Measurements from ENCODE around the gene C8A. TPM values are rescaled to one million over a fixed set of nuclear protein-coding genes. Genes with fewer than 3 reads are reported as not detected.

Gene C8A
- total RNA-seq, 1 experiment from 2014 or later, result not detected

DNA sequence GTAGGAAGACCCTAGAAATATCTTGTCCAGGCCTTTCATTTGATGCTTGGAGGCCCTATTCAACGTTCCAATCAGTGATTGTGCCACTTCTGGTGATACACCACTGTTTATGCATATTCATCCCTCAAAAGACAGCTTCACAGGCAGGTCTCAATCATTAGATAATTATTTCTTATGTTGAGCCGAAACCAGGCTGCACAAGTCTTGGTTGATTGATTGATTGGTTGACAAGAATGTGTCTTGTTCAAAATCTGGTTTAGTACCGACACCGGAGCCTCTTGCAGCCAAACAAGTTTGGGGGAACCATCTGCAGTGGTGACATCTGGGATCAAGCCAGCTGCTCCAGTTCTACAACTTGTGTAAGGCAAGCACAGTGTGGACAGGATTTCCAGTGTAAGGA is 20.1 kb downstream of the C8A start:
- H3K9ac ChIP-seq (ENCODE audit: extremely low read depth, insufficient read length, low read length), result no peak overlapping the region
- H3K9me3 Mint-ChIP-seq, result no peaks in the 10 kb centered on the region
- no peak overlapping the region for H3K14ac ChIP-seq (ENCODE audit: insufficient read depth, low read length)
- no peak overlapping the region for H3K4ac ChIP-seq (ENCODE audit: low read depth, low read length)
- H3K36me3 Mint-ChIP-seq (ENCODE audit: insufficient read depth in 1 of 3, low read depth in 3 of 3), result no peaks in the 10 kb centered on the region
- H3T11ph ChIP-seq (ENCODE audit: low read length), result no peak overlapping the region
- no peak overlapping the region for H2BK20ac ChIP-seq (ENCODE audit: low read depth, low read length, poor library complexity, severe bottlenecking)
- H3K4me1 Mint-ChIP-seq, result no peaks in the 10 kb centered on the region
- no peak overlapping the region for H4K91ac ChIP-seq (ENCODE audit: insufficient read length, low read depth, low read length)
- no peak overlapping the region for H3K23ac ChIP-seq (ENCODE audit: insufficient read length, low read depth, low read length)
- H3K27ac Mint-ChIP-seq, result no peak overlapping the region
- no peaks in the 10 kb centered on the region for H3K27me3 ChIP-seq (ENCODE audit: insufficient read depth, low read length)
- peaks cover 8% of the 10 kb centered on the region; the same call in 1 of the 2 replicates for H3K27me3 Mint-ChIP-seq (ENCODE audit: low read depth)
- H3K79me1 ChIP-seq (ENCODE audit: insufficient read depth, low read depth, low read length, poor library complexity, severe bottlenecking), result no peaks in the 10 kb centered on the region
- H2AFZ ChIP-seq (ENCODE audit: low read length), result no peak overlapping the region
- no peak overlapping the region for H3K4me3 Mint-ChIP-seq
- H3K79me2 ChIP-seq (ENCODE audit: insufficient read depth, low read length), result no peaks in the 10 kb centered on the region
- no peaks in the 10 kb centered on the region for H4K20me1 ChIP-seq (ENCODE audit: control insufficient read depth, insufficient read depth, insufficient read length)
- H3K23me2 ChIP-seq (ENCODE audit: insufficient read length, low read depth, low read length, poor library complexity, severe bottlenecking), result no peaks in the 10 kb centered on the region
- H2AK5ac ChIP-seq (ENCODE audit: insufficient read length, low read length), result no peak overlapping the region
- no peak overlapping the region for H4K8ac ChIP-seq (replicated peaks; ENCODE audit: insufficient read length, low read depth, low read length)
- no peak overlapping the region for H2BK15ac ChIP-seq (ENCODE audit: low read depth, low read length)
- DNase-seq, result no peak
- TF ChIP-seq, protein P1, sequence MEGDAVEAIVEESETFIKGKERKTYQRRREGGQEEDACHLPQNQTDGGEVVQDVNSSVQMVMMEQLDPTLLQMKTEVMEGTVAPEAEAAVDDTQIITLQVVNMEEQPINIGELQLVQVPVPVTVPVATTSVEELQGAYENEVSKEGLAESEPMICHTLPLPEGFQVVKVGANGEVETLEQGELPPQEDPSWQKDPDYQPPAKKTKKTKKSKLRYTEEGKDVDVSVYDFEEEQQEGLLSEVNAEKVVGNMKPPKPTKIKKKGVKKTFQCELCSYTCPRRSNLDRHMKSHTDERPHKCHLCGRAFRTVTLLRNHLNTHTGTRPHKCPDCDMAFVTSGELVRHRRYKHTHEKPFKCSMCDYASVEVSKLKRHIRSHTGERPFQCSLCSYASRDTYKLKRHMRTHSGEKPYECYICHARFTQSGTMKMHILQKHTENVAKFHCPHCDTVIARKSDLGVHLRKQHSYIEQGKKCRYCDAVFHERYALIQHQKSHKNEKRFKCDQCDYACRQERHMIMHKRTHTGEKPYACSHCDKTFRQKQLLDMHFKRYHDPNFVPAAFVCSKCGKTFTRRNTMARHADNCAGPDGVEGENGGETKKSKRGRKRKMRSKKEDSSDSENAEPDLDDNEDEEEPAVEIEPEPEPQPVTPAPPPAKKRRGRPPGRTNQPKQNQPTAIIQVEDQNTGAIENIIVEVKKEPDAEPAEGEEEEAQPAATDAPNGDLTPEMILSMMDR (conservative IDR thresholded peaks at IDR 0.05), result no peak
- no peak overlapping the region for H3K4me2 ChIP-seq (ENCODE audit: insufficient read depth, insufficient read length, low read length)
- no peak overlapping the region for H3K18ac ChIP-seq (ENCODE audit: insufficient read length, low read depth, low read length)
- no CpG with 5 or more reads among the region's 4 CpGs for WGBS (ENCODE audit: extremely low coverage, insufficient read length, low lambda C conversion rate)
- no peak overlapping the region for H3K56ac ChIP-seq (ENCODE audit: insufficient read length, low read depth, low read length)
- no peaks in the 10 kb centered on the region for H3K4me1 ChIP-seq (ENCODE audit: insufficient read depth, low read length)
- H2BK120ac ChIP-seq (ENCODE audit: low read depth, low read length, poor library complexity, severe bottlenecking), result no peak overlapping the region
- H3K27ac ChIP-seq (ENCODE audit: insufficient read length, low read depth, low read length), result no peak overlapping the region
- H3K9me3 ChIP-seq (ENCODE audit: control insufficient read depth, low read depth, low read length), result no peaks in the 10 kb centered on the region
- H2BK5ac ChIP-seq (ENCODE audit: insufficient read length, low read length), result no peak overlapping the region
- H2BK12ac ChIP-seq (ENCODE audit: insufficient read length, low read depth, low read length), result no peak overlapping the region
- no peak overlapping the region for H4K5ac ChIP-seq (ENCODE audit: insufficient read length, low read depth, low read length)

All from H9 (cell line).